ENCODE results near the gene PAFAH1B1.

PAFAH1B1 gene

GRCh38 chr17:2704890-2705248 is 111.4 kb downstream of the PAFAH1B1 start:
- TF ChIP-seq POLR2AphosphoS5 (IDR thresholded peaks at IDR 0.05; ENCODE audit: low read depth) (no peak), SPI1 (IDR thresholded peaks at IDR 0.05; ENCODE audit: borderline replicate concordance, low read depth) (no peak), REST (IDR thresholded peaks at IDR 0.05; ENCODE audit: insufficient replicate concordance, low read depth) (no peak), GABPA (IDR thresholded peaks at IDR 0.05; ENCODE audit: low read depth) (no peak), CTCF (IDR thresholded peaks at IDR 0.05; ENCODE audit: insufficient read depth, low read length) (no peak)
- Histone ChIP-seq H3K27ac (replicated peaks) (no peak overlapping the region), H3K27me3 (ENCODE audit: insufficient read depth, poor library complexity, severe bottlenecking) (no peaks in the 10 kb centered on the region), H3K4me3 (replicated peaks; ENCODE audit: insufficient read depth, low read length) (no peak overlapping the region)
- no peak for DNase-seq (ENCODE audit: low read depth in 1 of 2, low spot score in 1 of 2)

GRCh38 chr17:2705263-2705662 is 111.8 kb downstream of the PAFAH1B1 start:
- no peak for DNase-seq (ENCODE audit: low read depth in 1 of 2, low spot score in 1 of 2)
- Histone ChIP-seq H3K4me3 (replicated peaks; ENCODE audit: insufficient read depth, low read length) (no peak overlapping the region), H3K27ac (replicated peaks) (no peak overlapping the region), H3K27me3 (ENCODE audit: insufficient read depth, poor library complexity, severe bottlenecking) (no peaks in the 10 kb centered on the region)
- TF ChIP-seq CTCF (IDR thresholded peaks at IDR 0.05; ENCODE audit: insufficient read depth, low read length) = no peak
- no peak for TF ChIP-seq POLR2AphosphoS5 (IDR thresholded peaks at IDR 0.05; ENCODE audit: low read depth)
- TF ChIP-seq SPI1 (IDR thresholded peaks at IDR 0.05; ENCODE audit: borderline replicate concordance, low read depth) = no peak
- no peak for TF ChIP-seq GABPA (IDR thresholded peaks at IDR 0.05; ENCODE audit: low read depth)
- TF ChIP-seq REST (IDR thresholded peaks at IDR 0.05; ENCODE audit: insufficient replicate concordance, low read depth) = no peak

GRCh38 chr17:2705888-2706795 is 112.7 kb downstream of the PAFAH1B1 start:
- no peak for TF ChIP-seq REST (IDR thresholded peaks at IDR 0.05; ENCODE audit: insufficient replicate concordance, low read depth)
- no peak for TF ChIP-seq SPI1 (IDR thresholded peaks at IDR 0.05; ENCODE audit: borderline replicate concordance, low read depth)
- no peak for TF ChIP-seq POLR2AphosphoS5 (IDR thresholded peaks at IDR 0.05; ENCODE audit: low read depth)
- TF ChIP-seq CTCF (IDR thresholded peaks at IDR 0.05; ENCODE audit: insufficient read depth, low read length) = no peak
- no peak for TF ChIP-seq GABPA (IDR thresholded peaks at IDR 0.05; ENCODE audit: low read depth)
- no peak for DNase-seq (ENCODE audit: low read depth in 1 of 2, low spot score in 1 of 2)
- Histone ChIP-seq H3K4me3 (replicated peaks; ENCODE audit: insufficient read depth, low read length) (no peak overlapping the region), H3K27me3 (ENCODE audit: insufficient read depth, poor library complexity, severe bottlenecking) (no peaks in the 10 kb centered on the region), H3K27ac (replicated peaks) (no peak overlapping the region)
